ENCODE measurements around the gene PEX10.
"Not testable (repeated sequence)": the region's sequence is repeated elsewhere in the genome, so short reads cannot be mapped to it uniquely, and the experiment has no call there.

The PEX10 gene

GRCh38 chr1:2441746-2442145 is 29.4 kb upstream of the PEX10 start:
- 0 out of 2 replicates have a peak overlapping the region, but pooled peaks have one; percentile 1 for H3K27ac ChIP-seq
- no peak for TF ChIP-seq CTCF (conservative IDR thresholded peaks at IDR 0.05)
- TF ChIP-seq ZFX (IDR thresholded peaks at IDR 0.05), result no peak

GRCh38 chr1:2440346-2440745 is 28.0 kb upstream of the PEX10 start:
- not testable (repeated sequence) for H3K27ac ChIP-seq

GRCh38 chr1:2439369-2439768 is 27.0 kb upstream of the PEX10 start:
- TF ChIP-seq CTCF (conservative IDR thresholded peaks at IDR 0.05), result no peak
- no peak for TF ChIP-seq ZFX (IDR thresholded peaks at IDR 0.05)
- H3K27ac ChIP-seq, result peak overlapping the region; percentile 91

GRCh38 chr1:2438641-2439040 is 26.3 kb upstream of the PEX10 start:
- peak overlapping the region; percentile 91 for H3K27ac ChIP-seq
- TF ChIP-seq ZFX (IDR thresholded peaks at IDR 0.05) (no peak), CTCF (conservative IDR thresholded peaks at IDR 0.05) (no peak)

GRCh38 chr1:2438038-2438437 is 25.7 kb upstream of the PEX10 start:
- TF ChIP-seq ZFX (IDR thresholded peaks at IDR 0.05) (peak; percentile 52; the same call in 1 of the 2 replicates), CTCF (conservative IDR thresholded peaks at IDR 0.05) (no peak)
- H3K27ac ChIP-seq, result peak overlapping the region; percentile 91

GRCh38 chr1:2437617-2438016 is 25.3 kb upstream of the PEX10 start:
- peak overlapping the region; percentile 91 for H3K27ac ChIP-seq
- no peak for TF ChIP-seq ZFX (IDR thresholded peaks at IDR 0.05)
- no peak for TF ChIP-seq CTCF (conservative IDR thresholded peaks at IDR 0.05)

- H3K27ac ChIP-seq, result peak overlapping the region; percentile 91
- TF ChIP-seq CTCF (conservative IDR thresholded peaks at IDR 0.05), result no peak
- no peak for TF ChIP-seq ZFX (IDR thresholded peaks at IDR 0.05)
These were observed 24.5 kb upstream of the PEX10 start for GRCh38 chr1:2436876-2437275.

- no peak overlapping the region for H3K27ac ChIP-seq
These were observed 23.5 kb upstream of the PEX10 start for GRCh38 chr1:2435746-2436355.

More at GRCh38 chr1:2435746-2436355, 23.5 kb upstream of the PEX10 start:
- TF ChIP-seq CTCF (conservative IDR thresholded peaks at IDR 0.05), result no peak
- TF ChIP-seq ZFX (IDR thresholded peaks at IDR 0.05), result no peak

All from C4-2B (cell line).